HCT116 (cell line): ENCODE data around the gene TMEM178B. TPM values are rescaled to one million over a fixed set of nuclear protein-coding genes. Genes with fewer than 3 reads are reported as not detected.

Experiments
- ATAC-seq: fragments of 200-7000 bp; cut with Tn5 transposase; 2 replicates; pipeline ENCODE4 v1.9.1; 2020; ENCODE audit warnings: mild to moderate bottlenecking, moderate library complexity
- BruUV-seq: library from RNA; stranded (reverse); fragments of 400-500 nt; replicated peaks from 2 replicates; lab custom pipeline; 2021; lab: Mats Ljungman, UMichigan
- CTCF ChIA-PET: fragments of 300-600 bp; sonication (Branson Sonifier 250); formaldehyde crosslinking; loops from one replicate; lab custom pipeline; 2021; ENCODE audit warnings: antibody characterized with exemption; lab: Charles Lee
- POLR2A ChIA-PET: fragments of 300-600, 350-600 bp; sonication (Branson Sonifier 250); formaldehyde crosslinking; loops from one replicate; lab custom pipeline; 2021; ENCODE audit warnings: antibody characterized with exemption; lab: Charles Lee
- RAD21 ChIA-PET, 2 experiments: fragments of 300-600 bp; sonication (Branson Sonifier 250); formaldehyde crosslinking; loops; one replicate each; lab custom pipeline; 2023; ENCODE audit warnings: low total read pairs in 2 of 2; ENCODE audit not compliant: uncharacterized antibody in 2 of 2, unreplicated experiment in 2 of 2, low non-redundant PET in 1 of 2; lab: Charles Lee
- DNase-seq: peaks from one replicate; pipeline ENCODE4 v3.0.0-alpha.2; 2010; ENCODE audit warnings: low read depth, low spot score
- H2AFZ ChIP-seq: fragments of 200-600 bp; shearing (Covaris generic), sonication (generic); 2 replicates; pipeline ENCODE4 v1.6.1; 2017; ENCODE audit warnings: low read depth, mixed run types, mixed read lengths, antibody characterized with exemption, low read length; ENCODE audit not compliant: poor library complexity, severe bottlenecking
- H3K27ac ChIP-seq: 2 replicates; pipeline ENCODE4 v1.5.1; 2012; ENCODE audit warnings: low read depth, low read length
- H3K27me3 ChIP-seq: fragments of 200-600 bp; sonication (generic); 2 replicates; pipeline ENCODE4 v1.6.1; 2016; ENCODE audit warnings: mixed run types, low read length, mixed read lengths; ENCODE audit not compliant: insufficient read depth
- H3K36me3 ChIP-seq, 2 experiments: fragments of 200-500 bp in 1 of 2; fragments of 200-600 bp in 1 of 2; sonication (Bioruptor generic) in 1 of 2; sonication (generic) in 1 of 2; 2 replicates each; pipeline versions ENCODE4 v1.5.1 to v1.6.1; 2014 to 2016; ENCODE audit warnings: low read length in 2 of 2, inconsistent platforms in 1 of 2, mixed read lengths in 1 of 2, mixed run types in 1 of 2; ENCODE audit not compliant: insufficient read depth in 2 of 2, control insufficient read depth in 1 of 2
- H3K4me1 ChIP-seq, 2 experiments: fragments of 200-600 bp in 1 of 2; sonication (generic) in 1 of 2; 2 replicates each; pipeline versions ENCODE4 v1.5.1 to v1.6.1; 2012 to 2017; ENCODE audit warnings: low read length in 2 of 2, inconsistent platforms in 1 of 2, mild to moderate bottlenecking in 1 of 2, mixed read lengths in 1 of 2, mixed run types in 1 of 2, moderate library complexity in 1 of 2; ENCODE audit not compliant: insufficient read depth in 2 of 2, control insufficient read depth in 1 of 2
- H3K4me2 ChIP-seq: fragments of 200-600 bp; sonication (generic); 2 replicates; pipeline ENCODE4 v1.6.1; 2017; ENCODE audit warnings: mixed run types, low read length, mixed read lengths
- H3K4me3 ChIP-seq, 2 experiments: fragments of 200-600 bp in 1 of 2; sonication (generic) in 1 of 2; replicated peaks in 1 of 2; 2 replicates each; pipeline ENCODE4 v1.5.1; 2011 to 2016; ENCODE audit warnings: low read length in 2 of 2, control low read depth in 1 of 2, low read depth in 1 of 2, mild to moderate bottlenecking in 1 of 2, mixed read lengths in 1 of 2, mixed run types in 1 of 2
- H3K79me2 ChIP-seq: fragments of 200-600 bp; sonication (generic); 2 replicates; pipeline ENCODE4 v1.6.1; 2017; ENCODE audit warnings: mild to moderate bottlenecking, mixed run types, low read length, moderate library complexity, mixed read lengths; ENCODE audit not compliant: insufficient read depth
- H3K9ac ChIP-seq: fragments of 200-600 bp; sonication (generic); 2 replicates; pipeline ENCODE4 v1.6.1; 2016; ENCODE audit warnings: low read length, mixed read lengths
- H3K9me2 ChIP-seq: fragments of 200-600 bp; sonication (generic), shearing (Covaris generic); 2 replicates; pipeline ENCODE4 v1.6.1; 2017; ENCODE audit warnings: mixed run types, mild to moderate bottlenecking, moderate library complexity; ENCODE audit not compliant: insufficient read depth
- H3K9me3 ChIP-seq, 2 experiments: fragments of 200-500 bp in 1 of 2; fragments of 200-600 bp in 1 of 2; sonication (Bioruptor generic) in 1 of 2; sonication (generic) in 1 of 2; 2 replicates each; pipeline ENCODE4 v1.6.1; 2014 to 2017; ENCODE audit warnings: low read length in 2 of 2, mixed read lengths in 2 of 2, inconsistent platforms in 1 of 2, low read depth in 1 of 2, mild to moderate bottlenecking in 1 of 2, mixed run types in 1 of 2, moderate library complexity in 1 of 2; ENCODE audit not compliant: control insufficient read depth in 1 of 2, insufficient read depth in 1 of 2
- H4K20me1 ChIP-seq: fragments of 200-600 bp; sonication (generic), shearing (Covaris generic); 2 replicates; pipeline ENCODE4 v1.6.1; 2017; ENCODE audit warnings: mixed run types, mild to moderate bottlenecking, moderate library complexity; ENCODE audit not compliant: insufficient read depth
- EGR1 ChIP-seq: IDR thresholded peaks from 2 replicates; pipeline ENCODE4 v1.6.1; 2012; ENCODE audit warnings: low read depth
- EZH2 ChIP-seq: fragments of 200-600 bp; sonication (generic); IDR thresholded peaks from 2 replicates; pipeline ENCODE4 v1.6.1; 2017; ENCODE audit warnings: antibody characterized with exemption, mixed run types
- EZH2phosphoT487 ChIP-seq: fragments of 200-600 bp; IDR thresholded peaks from 2 replicates; pipeline ENCODE4 v1.6.1; 2018; ENCODE audit warnings: antibody characterized with exemption, borderline replicate concordance
- JUND ChIP-seq: IDR thresholded peaks from 2 replicates; pipeline ENCODE4 v1.6.1; 2012
- RAD21 ChIP-seq: IDR thresholded peaks from 2 replicates; pipeline ENCODE4 v1.6.1; 2012; ENCODE audit warnings: low read depth, mild to moderate bottlenecking
- SP1 ChIP-seq: IDR thresholded peaks from 2 replicates; pipeline ENCODE4 v1.6.1; 2012; ENCODE audit warnings: low read depth
- SRF ChIP-seq: IDR thresholded peaks from 2 replicates; pipeline ENCODE4 v1.6.1; 2012; ENCODE audit warnings: low read depth
- intact Hi-C: fragments of 100-400 bp; cut with micrococcal nuclease; formaldehyde crosslinking; loops from 2 replicates; pipeline ENCODE4 v1.10.0; 2022
- total RNA-seq: library from RNA; stranded (reverse); gene quantifications from one replicate; pipeline ENCODE4 v1.2.1, GENCODE V29; 2021; ENCODE audit not compliant: unreplicated experiment
- TF ChIP-seq, protein P1 (sequence below): IDR thresholded peaks from 2 replicates; pipeline ENCODE4 v1.6.1; 2012

The TMEM178B gene
- total RNA-seq, 1 experiment from 2014 or later = 0.02 TPM

DNA sequence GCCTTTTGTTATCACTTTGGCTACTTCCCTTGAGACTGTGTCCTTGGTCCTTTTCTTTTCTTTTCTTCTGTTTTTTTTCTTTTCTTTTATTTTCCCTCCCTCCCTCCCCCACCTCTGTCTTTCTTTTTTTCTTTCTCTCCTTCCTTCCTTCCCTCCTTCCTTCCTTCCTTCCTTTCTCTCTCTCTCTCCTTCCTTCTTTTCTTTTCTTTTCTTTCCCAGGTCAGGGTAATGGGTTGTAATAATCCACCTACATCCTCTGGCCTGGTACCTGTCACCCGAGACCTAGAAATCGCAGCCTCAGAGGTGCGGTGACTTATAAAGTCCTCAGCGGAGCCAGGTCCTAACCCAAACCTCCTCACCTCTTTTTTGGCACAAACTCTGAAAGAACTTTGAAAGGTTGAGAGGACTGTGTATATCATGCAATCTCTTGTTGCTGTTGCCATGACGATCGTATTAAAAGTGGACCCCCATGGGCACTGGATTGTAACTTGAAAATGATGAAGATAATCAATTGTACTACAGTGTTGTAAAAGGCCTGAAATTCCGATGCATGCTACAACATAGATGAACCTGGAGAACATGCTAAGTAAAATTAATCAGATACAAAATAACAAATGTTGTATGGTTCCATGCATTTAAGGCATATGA lies 336.6 kb downstream of the TMEM178B start:
- H3K27ac ChIP-seq = no peak overlapping the region
- H3K36me3 ChIP-seq = no peaks in the 10 kb centered on the region
- H3K4me2 ChIP-seq = no peak overlapping the region
- H3K9me3 ChIP-seq = no peaks in the 10 kb centered on the region
- intact Hi-C loops = no loop called here
- H3K79me2 ChIP-seq = no peaks in the 10 kb centered on the region
- CTCF ChIA-PET = no interaction called here
- ATAC-seq (no peak), DNase-seq (no peak)
- peaks cover 50% of the 10 kb centered on the region for H3K27me3 ChIP-seq
- no peak overlapping the region for H3K9ac ChIP-seq
- RAD21 ChIA-PET = no interaction called here
- H2AFZ ChIP-seq = no peak overlapping the region
- TF ChIP-seq, protein P1, sequence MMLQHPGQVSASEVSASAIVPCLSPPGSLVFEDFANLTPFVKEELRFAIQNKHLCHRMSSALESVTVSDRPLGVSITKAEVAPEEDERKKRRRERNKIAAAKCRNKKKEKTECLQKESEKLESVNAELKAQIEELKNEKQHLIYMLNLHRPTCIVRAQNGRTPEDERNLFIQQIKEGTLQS = no peak
- TF ChIP-seq SRF (no peak), EZH2 (no peak), RAD21 (no peak), SP1 (no peak)
- H4K20me1 ChIP-seq = no peaks in the 10 kb centered on the region; the same call in 1 of the 2 replicates
- H3K4me1 ChIP-seq = no peaks in the 10 kb centered on the region
- POLR2A ChIA-PET = no interaction called here
- BruUV-seq = no TSS peak
- H3K4me3 ChIP-seq = no peak overlapping the region
- H3K9me2 ChIP-seq = no peaks in the 10 kb centered on the region

DNA sequence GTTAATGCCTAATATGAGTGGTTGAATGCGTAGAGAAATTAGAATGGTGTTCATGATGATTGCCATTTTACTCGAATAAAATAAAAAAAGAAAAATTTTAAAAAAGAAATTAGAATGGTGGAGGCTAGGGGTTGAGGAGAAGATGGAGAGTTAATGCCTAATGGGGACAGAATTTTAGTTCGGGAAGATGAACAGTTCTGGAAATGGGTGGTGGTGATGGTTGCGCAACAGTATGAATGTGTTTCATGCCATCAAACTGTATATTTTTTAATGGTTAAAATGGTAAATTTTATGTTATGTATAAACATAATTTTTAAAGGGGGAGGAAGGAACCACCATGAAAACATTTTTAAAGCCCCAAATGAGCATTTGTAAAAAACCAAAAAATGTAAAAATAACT lies 337.3 kb downstream of the TMEM178B start:
- H3K36me3 ChIP-seq = no peaks in the 10 kb centered on the region
- no peaks in the 10 kb centered on the region for H3K4me1 ChIP-seq
- H3K4me3 ChIP-seq = no peak overlapping the region
- no peaks in the 10 kb centered on the region; the same call in 1 of the 2 replicates for H4K20me1 ChIP-seq
- no peak overlapping the region for H3K4me2 ChIP-seq
- no peaks in the 10 kb centered on the region for H3K9me3 ChIP-seq
- ATAC-seq (no peak), DNase-seq (no peak)
- H3K9me2 ChIP-seq = no peaks in the 10 kb centered on the region
- BruUV-seq = no TSS peak
- CTCF ChIA-PET = no interaction called here
- POLR2A ChIA-PET = no interaction called here
- TF ChIP-seq EGR1 = no peak
- no peak for TF ChIP-seq JUND
- TF ChIP-seq EZH2phosphoT487 = no peak
- no peak overlapping the region for H3K9ac ChIP-seq
- intact Hi-C loops = no loop called here
- no peak overlapping the region for H3K27ac ChIP-seq
- no peak overlapping the region for H2AFZ ChIP-seq
- RAD21 ChIA-PET = interaction anchor here in 1 of 2 experiments (0.5 kb wide), 1 partner anchor 47 kb away, joined by 5 read pairs; no protein-coding TSS in a partner anchor
- H3K79me2 ChIP-seq = no peaks in the 10 kb centered on the region
- peaks cover 56% of the 10 kb centered on the region for H3K27me3 ChIP-seq
